Measurements from ENCODE around the gene REXO1.

Gene REXO1

GRCh38 chr19:1861599-1862031, 13.3 kb upstream of the REXO1 start:
- peak; percentile 40 for DNase-seq (ENCODE audit: low read depth)

GRCh38 chr19:1860821-1861598, 12.7 kb upstream of the REXO1 start:
- no peak for DNase-seq (ENCODE audit: low read depth)

- peak; percentile 78 for DNase-seq (ENCODE audit: low read depth)
These were observed 11.9 kb upstream of the REXO1 start for GRCh38 chr19:1860042-1860775.

- DNase-seq (ENCODE audit: low read depth), result no peak
These were observed 11.1 kb upstream of the REXO1 start for GRCh38 chr19:1859331-1859781.

GRCh38 chr19:1858412-1859081, 10.3 kb upstream of the REXO1 start:
- no peak for DNase-seq (ENCODE audit: low read depth)

- no peak for DNase-seq (ENCODE audit: low read depth)
These were observed 9.5 kb upstream of the REXO1 start for GRCh38 chr19:1857648-1858326.

GRCh38 chr19:1856698-1857603, 8.7 kb upstream of the REXO1 start:
- DNase-seq (ENCODE audit: low read depth), result peak; percentile 89

- no peak for DNase-seq (ENCODE audit: low read depth)
These were observed 8.0 kb upstream of the REXO1 start for GRCh38 chr19:1856345-1856697.

GRCh38 chr19:1855828-1856255, 7.6 kb upstream of the REXO1 start:
- DNase-seq (ENCODE audit: low read depth), result peak; percentile 30

- peak; percentile 94 for DNase-seq (ENCODE audit: low read depth)
These were observed 7.0 kb upstream of the REXO1 start for GRCh38 chr19:1855040-1855827.

GRCh38 chr19:1854542-1855039, 6.3 kb upstream of the REXO1 start:
- DNase-seq (ENCODE audit: low read depth), result no peak

- DNase-seq (ENCODE audit: low read depth), result no peak
These were observed 5.8 kb upstream of the REXO1 start for GRCh38 chr19:1854039-1854541.

- DNase-seq (ENCODE audit: low read depth), result peak; percentile 78
These were observed 5.2 kb upstream of the REXO1 start for GRCh38 chr19:1853295-1854038.

- no peak for DNase-seq (ENCODE audit: low read depth)
These were observed 4.4 kb upstream of the REXO1 start for GRCh38 chr19:1852581-1853128.

- no peak for DNase-seq (ENCODE audit: low read depth)
These were observed 3.6 kb upstream of the REXO1 start for GRCh38 chr19:1851654-1852580.

- no peak for DNase-seq (ENCODE audit: low read depth)
These were observed 2.7 kb upstream of the REXO1 start for GRCh38 chr19:1850809-1851653.

- DNase-seq (ENCODE audit: low read depth), result no peak
These were observed 1.7 kb upstream of the REXO1 start for GRCh38 chr19:1849886-1850398.
